HepG2 (cell line): ENCODE data around the gene BOD1. TPM values are rescaled to one million over a fixed set of nuclear protein-coding genes. Genes with fewer than 3 reads are reported as not detected.
A peak's percentile ranks its signal among the peaks of the same experiment; 100 is the strongest.

Source experiments
- ATAC-seq: fragments of 200-7000 bp; cut with Tn5 transposase; 3 replicates; pipeline ENCODE4 v1.9.1; 2020; ENCODE audit warnings: mild to moderate bottlenecking, moderate library complexity
- Bru-seq: library from RNA; stranded (reverse); fragments of 400-500 nt; gene quantifications from one replicate; lab custom pipeline; 2021; lab: Mats Ljungman, UMichigan
- BruChase-seq, 2 experiments: library from RNA; stranded (reverse); fragments of 400-500 nt; gene quantifications; one replicate each; lab custom pipeline; 2021; lab: Mats Ljungman, UMichigan
- BruUV-seq: library from RNA; stranded (reverse); fragments of 400-500 nt; replicated peaks from 2 replicates; lab custom pipeline; 2021; lab: Mats Ljungman, UMichigan
- CTCF ChIA-PET: fragments of 300-600 bp; formaldehyde crosslinking; extraction: SDS; loops from one replicate; lab custom pipeline; 2021; ENCODE audit warnings: low total read pairs, inconsistent platforms, low intra/inter-chr PET ratio; lab: Yijun Ruan, JAX
- POLR2A ChIA-PET: fragments of 350-600 bp; sonication (Branson Sonifier 250); formaldehyde crosslinking; loops from one replicate; lab custom pipeline; 2020; ENCODE audit warnings: antibody characterized with exemption, inconsistent platforms; lab: Yijun Ruan, JAX
- DNase-seq: peaks from one replicate; pipeline ENCODE4 v3.0.0-alpha.2; 2015; ENCODE audit warnings: low spot score
- FAIRE-seq: peaks from 3 replicates; lab custom pipeline; 2011; peaks lifted over from hg19 to GRCh38; lab: Jason Lieb, UNC
- H2AFZ ChIP-seq: one replicate; pipeline ENCODE4 v1.6.1; 2011; ENCODE audit warnings: low read length, inconsistent platforms
- H3K27ac ChIP-seq: fragments of 300-600 bp; 3 replicates; pipeline ENCODE4 v1.8.0; 2011; ENCODE audit warnings: mixed run types, mild to moderate bottlenecking, mixed read lengths, low read length, inconsistent platforms; ENCODE audit not compliant: insufficient read depth; ENCODE audit errors: extremely low read length
- H3K27me3 ChIP-seq, 2 experiments: fragments of 200-600 bp in 1 of 2; 2 replicates in 1 of 2; 3 replicates in 1 of 2; pipeline versions ENCODE4 v1.6.0 to v1.8.0; 2011; ENCODE audit warnings: low read length in 2 of 2, mild to moderate bottlenecking in 2 of 2, moderate library complexity in 2 of 2, inconsistent platforms in 1 of 2; ENCODE audit not compliant: insufficient read depth in 2 of 2, control insufficient read depth in 1 of 2
- H3K36me3 ChIP-seq, 2 experiments: fragments of 200-600 bp in 1 of 2; replicated peaks in 1 of 2; 2 replicates in 1 of 2; 3 replicates in 1 of 2; pipeline versions ENCODE4 v1.5.1 to v1.8.0; 2011; ENCODE audit warnings: low read length in 2 of 2, inconsistent platforms in 1 of 2; ENCODE audit not compliant: insufficient read depth in 2 of 2, control insufficient read depth in 1 of 2
- H3K4me1 ChIP-seq: 2 replicates; pipeline ENCODE4 v1.5.1; 2012; ENCODE audit warnings: low read length, inconsistent platforms; ENCODE audit not compliant: insufficient read depth
- H3K4me2 ChIP-seq: 2 replicates; pipeline ENCODE4 v1.6.0; 2011; ENCODE audit warnings: low read depth, low read length, inconsistent platforms
- H3K4me3 ChIP-seq, 3 experiments: fragments of 200-600 bp in 1 of 3; sonication (generic), shearing (Covaris generic) in 1 of 3; replicated peaks in 1 of 3; 2 replicates each; pipeline ENCODE4 v1.5.1; 2011 to 2016; ENCODE audit warnings: low read length in 3 of 3, inconsistent platforms in 2 of 3, low read depth in 2 of 3, mild to moderate bottlenecking in 2 of 3, control low read depth in 1 of 3, mixed read lengths in 1 of 3; ENCODE audit not compliant: insufficient read depth in 1 of 3
- H3K79me2 ChIP-seq: one replicate; pipeline ENCODE4 v1.6.1; 2011; ENCODE audit warnings: low read length, inconsistent platforms; ENCODE audit not compliant: insufficient read depth
- H3K9ac ChIP-seq: 2 replicates; pipeline ENCODE4 v1.6.0; 2011; ENCODE audit warnings: mild to moderate bottlenecking, low read depth, low read length, inconsistent platforms; ENCODE audit not compliant: insufficient read depth
- H3K9me3 ChIP-seq: 2 replicates; pipeline ENCODE4 v1.5.1; 2012; ENCODE audit warnings: mild to moderate bottlenecking, low read length
- H4K20me1 ChIP-seq: 2 replicates; pipeline ENCODE4 v1.6.0; 2011; ENCODE audit warnings: inconsistent platforms, mild to moderate bottlenecking, low read length, moderate library complexity; ENCODE audit not compliant: insufficient read depth
- FOXO1 ChIP-seq: sonication (generic); formaldehyde crosslinking; IDR thresholded peaks from 2 replicates; pipeline ENCODE4 v1.4.0; 2020; ENCODE audit warnings: missing genetic modification reagents
- THAP7 ChIP-seq: sonication (generic); formaldehyde crosslinking; IDR thresholded peaks from 2 replicates; pipeline ENCODE4 v1.8.1; 2023; ENCODE audit warnings: mild to moderate bottlenecking, missing genetic modification reagents
- ZNF383 ChIP-seq: sonication (generic); formaldehyde crosslinking; IDR thresholded peaks from 2 replicates; pipeline ENCODE4 v1.4.0; 2020; ENCODE audit warnings: missing genetic modification reagents, mild to moderate bottlenecking, borderline replicate concordance
- ZNF652 ChIP-seq: IDR thresholded peaks from 2 replicates; pipeline ENCODE4 v1.6.1; 2016; ENCODE audit warnings: low read depth, borderline replicate concordance
- ZNF788 ChIP-seq: sonication (generic); formaldehyde crosslinking; IDR thresholded peaks from 2 replicates; pipeline ENCODE4 v1.5.0; 2020; ENCODE audit warnings: mild to moderate bottlenecking, missing genetic modification reagents, borderline replicate concordance
- WGBS: methylation state at CpG from one replicate; pipeline ENCODE4 v1.1.6; 2017; ENCODE audit warnings: low lambda C conversion rate; 5-methylcytosine and 5-hydroxymethylcytosine counted together
- in situ Hi-C: cut with HindIII; loops from 2 replicates; pipeline ENCODE4 v1.10.0; 2017; ENCODE audit warnings: low pct_unique_long_range_greater_than_20kb; ENCODE audit not compliant: extremely low pct_ligation_motif_present
- intact Hi-C: fragments of 100-400 bp; cut with micrococcal nuclease; formaldehyde crosslinking; loops from one replicate; pipeline ENCODE4 v1.10.0; 2022; ENCODE audit not compliant: unreplicated experiment
- long read RNA-seq, 2 experiments: library from RNA in 1 of 2; library from polyadenylated mRNA in 1 of 2; stranded (forward) in 1 of 2; unstranded in 1 of 2; transcript quantifications; one replicate each; pipeline ENCODE4 v2.0.0, GENCODE V29; 2019 to 2022
- polyA minus RNA-seq, 3 experiments: library from RNA; depleted of rRNA, polyadenylated mRNA; stranded (reverse); fragments of >200 nt; gene quantifications; 2 replicates each; pipeline ENCODE4 v1.2.3, GENCODE V29; 2011; ENCODE audit warnings: low replicate concordance in 1 of 3
- polyA plus RNA-seq, 8 experiments: library from polyadenylated mRNA; depleted of rRNA in 3 of 8; stranded (reverse) in 7 of 8; unstranded in 1 of 8; fragments of >200 nt; fragmentation: Illumina TruSeq in 4 of 8; extraction: Trizol in 4 of 8; gene quantifications; 2 replicates each; pipeline versions ENCODE4 v1.2.1 to v1.2.3, GENCODE V29; 2011 to 2016; ENCODE audit warnings: low read depth in 4 of 8, missing spikeins in 1 of 8, mixed read lengths in 1 of 8; ENCODE audit not compliant: insufficient read depth in 1 of 8
- total RNA-seq, 5 experiments: library from RNA; depleted of rRNA; stranded (reverse); fragments of >200 nt; fragmentation: Illumina TruSeq; extraction: Trizol; gene quantifications; 2 replicates each; pipeline ENCODE4 v1.2.3, GENCODE V29; 2016; ENCODE audit warnings: low read depth in 1 of 5
- TF ChIP-seq, protein P1 (sequence below): IDR thresholded peaks from 2 replicates; pipeline ENCODE4 v1.6.1; 2016
- TF ChIP-seq, protein P2 (sequence below): sonication (generic); formaldehyde crosslinking; IDR thresholded peaks from 2 replicates; pipeline ENCODE4 v1.4.0; 2020; ENCODE audit warnings: missing genetic modification reagents, borderline replicate concordance

The BOD1 gene
- total RNA-seq (2016; rRNA removed; fragmentation: Illumina TruSeq; extraction: Trizol) (103 and 107 TPM in 2 replicates), polyA plus RNA-seq (2011; rRNA removed) (68.6 and 81.5 TPM in 2 replicates), polyA minus RNA-seq (2011; rRNA and poly(A)+ RNA removed; ENCODE audit: low replicate concordance) (36.5 and 45.8 TPM in 2 replicates), Bru-seq, nascent RNA (percentile 95 among the genes with signal in this experiment), BruChase-seq, experiment 1, labeled RNA remaining after a 6-hour chase (percentile 95 among the genes with signal in this experiment), BruChase-seq, experiment 2, labeled RNA remaining after a 2-hour chase (percentile 91 among the genes with signal in this experiment)
- 294 and 338 TPM in 2 replicates for total RNA-seq (2016; cell fraction: cytosol; rRNA removed; fragmentation: Illumina TruSeq; extraction: Trizol; ENCODE audit: low read depth)
- total RNA-seq (2016; cell fraction: insoluble cytoplasmic fraction; rRNA removed; fragmentation: Illumina TruSeq; extraction: Trizol): 97.4 and 104 TPM in 2 replicates
- total RNA-seq (2016; cell fraction: membrane; rRNA removed; fragmentation: Illumina TruSeq; extraction: Trizol): 322 and 357 TPM in 2 replicates
- total RNA-seq (2016; cell fraction: nucleus; rRNA removed; fragmentation: Illumina TruSeq; extraction: Trizol): 52.9 and 56.3 TPM in 2 replicates
- 64.4 and 81.3 TPM in 2 replicates for polyA plus RNA-seq (2011; cell fraction: cytosol; rRNA removed)
- 46.1 and 59.4 TPM in 2 replicates for polyA plus RNA-seq (2011; cell fraction: nucleus; rRNA removed)
- 97.1 and 100 TPM in 2 replicates for polyA plus RNA-seq (2012)
- 345 and 348 TPM in 2 replicates for polyA plus RNA-seq (2016; cell fraction: cytosol; fragmentation: Illumina TruSeq; extraction: Trizol; ENCODE audit: low read depth)
- polyA plus RNA-seq (2016; cell fraction: insoluble cytoplasmic fraction; fragmentation: Illumina TruSeq; extraction: Trizol; ENCODE audit: low read depth): 95.3 and 104 TPM in 2 replicates
- polyA plus RNA-seq (2016; cell fraction: membrane; fragmentation: Illumina TruSeq; extraction: Trizol; ENCODE audit: low read depth): 290 and 313 TPM in 2 replicates
- 82.4 and 85.5 TPM in 2 replicates for polyA plus RNA-seq (2016; cell fraction: nucleus; fragmentation: Illumina TruSeq; extraction: Trizol; ENCODE audit: insufficient read depth, low read depth)
- polyA minus RNA-seq (2011; cell fraction: cytosol; rRNA and poly(A)+ RNA removed): 34.5 and 35.2 TPM in 2 replicates
- 47.1 and 52.1 TPM in 2 replicates for polyA minus RNA-seq (2011; cell fraction: nucleus; rRNA and poly(A)+ RNA removed)
- long read RNA-seq, experiment 1, transcript BOD1-202 (4 exons, 1,562 nt): major isoform, 24 of 28 reads
- long read RNA-seq, experiment 1, partial matches to known transcripts: 0 of 28 reads
- long read RNA-seq, experiment 1, other reads (novel, unspliced or antisense): 3 of 28 reads
- long read RNA-seq, experiment 2, transcript BOD1-201 (3 exons, 1,286 nt): minor isoform, 6 of 246 reads
- long read RNA-seq, experiment 2, transcript BOD1-207 (2 exons, 736 nt): minor isoform, 6 of 246 reads
- long read RNA-seq, experiment 2, transcript BOD1-202 (4 exons, 1,562 nt): major isoform, 136 of 246 reads
- long read RNA-seq, experiment 2, partial matches to known transcripts: 3 of 246 reads
- long read RNA-seq, experiment 2, other reads (novel, unspliced or antisense): 88 of 246 reads

DNA sequence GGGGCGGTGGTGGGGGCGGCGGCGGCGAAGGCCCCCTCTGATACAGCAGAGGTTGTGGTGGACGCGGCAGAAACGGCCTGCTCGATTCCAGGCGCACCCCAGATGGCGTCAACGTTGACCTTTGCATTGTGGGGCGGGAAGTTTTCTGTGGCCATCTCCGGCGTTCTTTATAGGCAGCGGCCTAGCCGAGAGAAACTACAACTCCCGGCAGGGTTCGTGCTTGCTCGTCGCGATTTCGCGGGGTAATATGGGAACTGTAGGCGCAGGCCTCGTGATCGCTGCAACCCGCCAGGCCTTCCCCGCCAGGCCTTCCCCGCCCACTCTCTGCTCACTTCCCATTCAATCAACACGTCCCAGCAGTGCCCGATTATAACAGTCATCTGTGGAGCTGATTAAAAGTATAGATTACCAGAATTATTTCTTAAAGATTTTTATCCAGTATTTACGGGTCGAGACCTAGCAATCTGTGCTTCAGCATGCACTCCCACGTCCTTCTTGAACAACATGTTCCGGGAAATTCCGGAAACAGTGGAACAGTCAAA lies at the start of gene BOD1:
TSS of gene BOD1 (minus strand) at position 74 of the 542 bp plus-strand sequence. CDS start 214 bp downstream, outside the sequence.
- in situ Hi-C loops: loop anchor here (5.0 to 10.0 kb wide), 2 partner anchors 356 to 698 kb away; no protein-coding TSS in a partner anchor
- WGBS: 3% methylated on average over 21 of the region's 37 CpGs
- peak within 1 kb of the TSS; percentile 44 for H2AFZ ChIP-seq
- H3K4me3 ChIP-seq: peak within 1 kb of the TSS; percentile 83 to 92 (median 86)
- POLR2A ChIA-PET: interaction anchor here (0.5 to 2.1 kb wide), 9 partner anchors 29 to 368 kb away, joined by 3 to 9 read pairs (median 4); partner anchors contain the start of gene CPEB4
- peak within 1 kb of the TSS; percentile 87 for H3K4me2 ChIP-seq
- H3K36me3 ChIP-seq: peaks cover 9 to 14% of the 10 kb centered on the region in 2 experiments; a peak in 4 of 5 replicates
- no peaks in the 10 kb centered on the region for H3K9me3 ChIP-seq
- FAIRE-seq: peak; percentile 72
- BruUV-seq: no TSS peak
- peak within 1 kb of the TSS; percentile 79 for H3K27ac ChIP-seq
- peak within 1 kb of the TSS; percentile 87 for H3K9ac ChIP-seq
- peak; percentile 95 for ATAC-seq
- intact Hi-C loops: loop anchor here (5.0 kb wide), 2 partner anchors 146 to 206 kb away; no protein-coding TSS in a partner anchor
- H3K4me1 ChIP-seq: peaks cover 66% of the 10 kb centered on the region
- peaks cover 32% of the 10 kb centered on the region for H4K20me1 ChIP-seq
- H3K27me3 ChIP-seq: no peaks in the 10 kb centered on the region; a peak in 1 of 5 replicates
- peaks cover 44% of the 10 kb centered on the region for H3K79me2 ChIP-seq
- CTCF ChIA-PET: interaction anchor here (0.9 kb wide), 1 partner anchor 356 kb away, joined by 4 read pairs; no protein-coding TSS in a partner anchor
- peak; percentile 96 for DNase-seq
- TF ChIP-seq THAP7 (CRISPR knock-in tag): 0 out of 2 replicates have a peak, but pooled peaks have one; percentile 75
- TF ChIP-seq, protein P1, sequence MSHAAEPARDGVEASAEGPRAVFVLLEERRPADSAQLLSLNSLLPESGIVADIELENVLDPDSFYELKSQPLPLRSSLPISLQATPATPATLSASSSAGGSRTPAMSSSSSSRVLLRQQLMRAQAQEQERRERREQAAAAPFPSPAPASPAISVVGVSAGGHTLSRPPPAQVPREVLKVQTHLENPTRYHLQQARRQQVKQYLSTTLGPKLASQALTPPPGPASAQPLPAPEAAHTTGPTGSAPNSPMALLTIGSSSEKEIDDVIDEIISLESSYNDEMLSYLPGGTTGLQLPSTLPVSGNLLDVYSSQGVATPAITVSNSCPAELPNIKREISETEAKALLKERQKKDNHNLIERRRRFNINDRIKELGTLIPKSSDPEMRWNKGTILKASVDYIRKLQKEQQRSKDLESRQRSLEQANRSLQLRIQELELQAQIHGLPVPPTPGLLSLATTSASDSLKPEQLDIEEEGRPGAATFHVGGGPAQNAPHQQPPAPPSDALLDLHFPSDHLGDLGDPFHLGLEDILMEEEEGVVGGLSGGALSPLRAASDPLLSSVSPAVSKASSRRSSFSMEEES (CRISPR knock-in tag): peak; percentile 99
- TF ChIP-seq ZNF652 (CRISPR knock-in tag): no peak
- no peak for TF ChIP-seq ZNF383 (CRISPR knock-in tag)
- TF ChIP-seq FOXO1 (CRISPR knock-in tag): 0 out of 2 replicates have a peak, but pooled peaks have one; percentile 35
- TF ChIP-seq, protein P2, sequence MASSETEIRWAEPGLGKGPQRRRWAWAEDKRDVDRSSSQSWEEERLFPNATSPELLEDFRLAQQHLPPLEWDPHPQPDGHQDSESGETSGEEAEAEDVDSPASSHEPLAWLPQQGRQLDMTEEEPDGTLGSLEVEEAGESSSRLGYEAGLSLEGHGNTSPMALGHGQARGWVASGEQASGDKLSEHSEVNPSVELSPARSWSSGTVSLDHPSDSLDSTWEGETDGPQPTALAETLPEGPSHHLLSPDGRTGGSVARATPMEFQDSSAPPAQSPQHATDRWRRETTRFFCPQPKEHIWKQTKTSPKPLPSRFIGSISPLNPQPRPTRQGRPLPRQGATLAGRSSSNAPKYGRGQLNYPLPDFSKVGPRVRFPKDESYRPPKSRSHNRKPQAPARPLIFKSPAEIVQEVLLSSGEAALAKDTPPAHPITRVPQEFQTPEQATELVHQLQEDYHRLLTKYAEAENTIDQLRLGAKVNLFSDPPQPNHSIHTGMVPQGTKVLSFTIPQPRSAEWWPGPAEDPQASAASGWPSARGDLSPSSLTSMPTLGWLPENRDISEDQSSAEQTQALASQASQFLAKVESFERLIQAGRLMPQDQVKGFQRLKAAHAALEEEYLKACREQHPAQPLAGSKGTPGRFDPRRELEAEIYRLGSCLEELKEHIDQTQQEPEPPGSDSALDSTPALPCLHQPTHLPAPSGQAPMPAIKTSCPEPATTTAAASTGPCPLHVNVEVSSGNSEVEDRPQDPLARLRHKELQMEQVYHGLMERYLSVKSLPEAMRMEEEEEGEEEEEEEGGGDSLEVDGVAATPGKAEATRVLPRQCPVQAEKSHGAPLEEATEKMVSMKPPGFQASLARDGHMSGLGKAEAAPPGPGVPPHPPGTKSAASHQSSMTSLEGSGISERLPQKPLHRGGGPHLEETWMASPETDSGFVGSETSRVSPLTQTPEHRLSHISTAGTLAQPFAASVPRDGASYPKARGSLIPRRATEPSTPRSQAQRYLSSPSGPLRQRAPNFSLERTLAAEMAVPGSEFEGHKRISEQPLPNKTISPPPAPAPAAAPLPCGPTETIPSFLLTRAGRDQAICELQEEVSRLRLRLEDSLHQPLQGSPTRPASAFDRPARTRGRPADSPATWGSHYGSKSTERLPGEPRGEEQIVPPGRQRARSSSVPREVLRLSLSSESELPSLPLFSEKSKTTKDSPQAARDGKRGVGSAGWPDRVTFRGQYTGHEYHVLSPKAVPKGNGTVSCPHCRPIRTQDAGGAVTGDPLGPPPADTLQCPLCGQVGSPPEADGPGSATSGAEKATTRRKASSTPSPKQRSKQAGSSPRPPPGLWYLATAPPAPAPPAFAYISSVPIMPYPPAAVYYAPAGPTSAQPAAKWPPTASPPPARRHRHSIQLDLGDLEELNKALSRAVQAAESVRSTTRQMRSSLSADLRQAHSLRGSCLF (CRISPR knock-in tag): no peak
- TF ChIP-seq ZNF788 (CRISPR knock-in tag): peak; percentile 55; the same call in 1 of the 2 replicates
